Left lung (tissue), 10 donors: ENCODE results near the gene PARP8. TPM values are rescaled to one million over a fixed set of nuclear protein-coding genes. Genes with fewer than 3 reads are reported as not detected.

Source experiments
- ATAC-seq: fragments of 200-7000 bp; cut with Tn5 transposase; one replicate; pipeline ENCODE4 v1.9.1; 2020; ENCODE audit warnings: moderate library complexity
- DNase-seq, 4 donors: peaks; one replicate each; pipeline ENCODE4 v3.0.0-alpha.2; 2013 to 2020
- H3K27ac ChIP-seq, 2 donors: fragments of 200-600 bp; sonication (generic) in 1 of 2; one replicate each; pipeline versions ENCODE4 v1.5.0 to v1.8.0; 2020 to 2021
- H3K27me3 ChIP-seq, 2 donors: fragments of 200-600 bp; sonication (generic) in 1 of 2; one replicate each; pipeline versions ENCODE4 v1.5.0 to v1.8.0; 2020 to 2021
- H3K36me3 ChIP-seq, 2 donors: fragments of 200-600 bp; sonication (generic) in 1 of 2; one replicate each; pipeline versions ENCODE4 v1.5.0 to v1.8.0; 2020 to 2021
- H3K4me1 ChIP-seq, 2 donors: fragments of 200-600 bp; one replicate each; pipeline ENCODE4 v1.8.0; 2021
- H3K4me3 ChIP-seq, 2 donors: fragments of 200-600 bp; sonication (generic) in 1 of 2; one replicate each; pipeline versions ENCODE4 v1.5.0 to v1.8.0; 2020 to 2021; ENCODE audit warnings: mild to moderate bottlenecking in 1 of 2
- H3K9me3 ChIP-seq, 2 donors: fragments of 200-600 bp; sonication (generic) in 1 of 2; one replicate each; pipeline versions ENCODE4 v1.5.0 to v1.8.0; 2020 to 2021
- CTCF ChIP-seq, 2 donors: fragments of 200-600 bp; sonication (generic) in 1 of 2; IDR thresholded peaks; one replicate each; pipeline versions ENCODE4 v1.5.0 to v1.8.0; 2021; ENCODE audit warnings: antibody characterized with exemption in 2 of 2
- intact Hi-C, 2 donors: fragments of 100-400 bp; cut with DNase I; formaldehyde crosslinking; loops; one replicate each; pipeline versions ENCODE4 v1.11.2 to v1.14.2; 2022
- polyA plus RNA-seq, 6 donors: library from polyadenylated mRNA; unstranded; fragments of 120-200 nt; gene quantifications; one replicate each; pipeline ENCODE4 v1.2.1, GENCODE V29; 2013; ENCODE audit not compliant: insufficient read length in 6 of 6
- total RNA-seq, 2 donors: library from RNA; stranded (reverse); fragmentation: NEBNext Ultra II Directional; extraction: Animal tissue kit (Norgen Biotek cat#: 25700); gene quantifications; one replicate each; pipeline ENCODE4 v1.2.1, GENCODE V29; 2021
- donor health status: DM: no; HTN: yes; CAD: no.
- donor health status: DM: no; HTN: no; CAD: no.

PARP8 gene
- total and polyA plus RNA-seq, 8 donors: 19.1 to 41.3 (median 22.0) TPM

GRCh38 chr5:50697739-50698138, 31.3 kb downstream of the PARP8 start:
- no peaks in the 10 kb centered on the region for H3K9me3 ChIP-seq
- DNase-seq (no peak), ATAC-seq (no peak)
- intact Hi-C loops: no loop called here
- H3K4me1 ChIP-seq: peaks cover 0 to 25% of the 10 kb centered on the region in 2 donors
- H3K27ac ChIP-seq: no peak overlapping the region
- H3K4me3 ChIP-seq: no peak overlapping the region
- TF ChIP-seq CTCF (IDR thresholded peaks at IDR 0.05): no peak
- no peaks in the 10 kb centered on the region for H3K27me3 ChIP-seq
- H3K36me3 ChIP-seq: no peaks in the 10 kb centered on the region

DNA sequence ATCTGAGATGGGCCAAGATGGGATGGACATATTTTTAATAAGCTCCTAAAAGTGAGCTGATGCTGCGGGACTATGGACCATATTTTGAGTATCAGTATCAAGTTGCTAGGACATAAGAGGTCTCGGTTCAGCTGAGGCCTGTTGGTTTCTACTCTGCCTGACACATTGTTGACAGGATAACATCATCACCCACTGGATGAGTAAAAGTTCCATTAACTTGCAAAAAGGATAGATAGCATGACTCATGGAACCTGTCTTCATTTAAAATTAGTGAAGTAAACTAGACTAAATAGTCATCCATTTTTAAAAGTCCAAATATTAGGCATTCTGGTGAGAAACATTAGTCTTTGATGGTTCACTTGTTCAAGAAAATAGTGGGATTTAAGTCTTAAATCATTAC, 33.3 kb downstream of the PARP8 start:
- DNase-seq: no peak
- Histone ChIP-seq H3K27ac (no peak overlapping the region), H3K27me3 (no peaks in the 10 kb centered on the region), H3K36me3 (no peaks in the 10 kb centered on the region), H3K4me1 (peaks cover 0 to 19% of the 10 kb centered on the region in 2 donors), H3K4me3 (no peak overlapping the region), H3K9me3 (no peaks in the 10 kb centered on the region)
- no peak for ATAC-seq
- no peak for TF ChIP-seq CTCF (IDR thresholded peaks at IDR 0.05)
- intact Hi-C loops: no loop called here

GRCh38 chr5:50700706-50701105, 34.3 kb downstream of the PARP8 start:
- H3K4me1 ChIP-seq: peaks cover 0 to 21% of the 10 kb centered on the region in 2 donors
- ATAC-seq (no peak), DNase-seq (no peak)
- H3K36me3 ChIP-seq: no peaks in the 10 kb centered on the region
- no peaks in the 10 kb centered on the region for H3K9me3 ChIP-seq
- TF ChIP-seq CTCF (IDR thresholded peaks at IDR 0.05): no peak
- H3K27me3 ChIP-seq: no peaks in the 10 kb centered on the region
- no peak overlapping the region for H3K27ac ChIP-seq
- intact Hi-C loops: no loop called here
- no peak overlapping the region for H3K4me3 ChIP-seq

DNA sequence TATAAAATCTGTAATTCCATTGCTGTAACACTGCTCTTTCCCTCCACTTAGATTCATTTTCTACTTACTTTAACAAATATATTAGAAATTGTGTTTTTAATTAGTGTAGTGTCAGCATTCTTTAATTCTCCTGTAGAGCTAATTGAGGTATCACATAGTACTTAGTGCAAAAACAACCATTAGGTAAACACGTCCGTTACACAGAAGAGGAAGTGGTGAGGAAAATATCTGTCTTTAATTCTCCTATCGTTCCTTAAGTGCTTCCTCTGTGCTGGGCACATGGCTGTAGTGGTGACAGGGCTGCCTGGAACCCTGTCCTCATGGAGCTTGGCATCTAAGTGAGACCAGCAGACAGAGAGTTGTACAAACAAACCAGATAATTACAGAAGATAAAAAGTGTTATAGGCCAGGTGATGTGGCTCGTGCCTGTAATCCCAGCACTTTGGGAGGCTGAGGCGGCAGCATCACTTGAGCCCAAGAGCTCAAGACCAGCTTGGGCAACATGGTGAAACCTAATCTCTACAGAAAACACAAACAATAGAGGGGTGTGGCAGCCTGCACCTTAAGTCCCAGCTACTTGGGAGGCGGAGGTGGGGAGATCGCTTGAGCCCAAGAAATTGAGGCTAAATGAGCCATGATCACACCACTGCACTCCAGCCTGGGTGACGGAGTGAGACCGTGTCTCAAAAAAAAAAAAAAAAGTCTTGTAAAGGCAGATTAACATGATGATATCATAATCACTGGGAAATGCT, 36.4 kb downstream of the PARP8 start:
- H3K9me3 ChIP-seq: no peaks in the 10 kb centered on the region
- intact Hi-C loops: no loop called here
- no peak overlapping the region for H3K27ac ChIP-seq
- DNase-seq (peak in 1 of 4 donors; percentile 22), ATAC-seq (no peak)
- H3K4me3 ChIP-seq: no peak overlapping the region
- TF ChIP-seq CTCF (IDR thresholded peaks at IDR 0.05): no peak
- no peaks in the 10 kb centered on the region for H3K36me3 ChIP-seq
- no peaks in the 10 kb centered on the region for H3K27me3 ChIP-seq
- H3K4me1 ChIP-seq: peaks cover 0 to 21% of the 10 kb centered on the region in 2 donors

DNA sequence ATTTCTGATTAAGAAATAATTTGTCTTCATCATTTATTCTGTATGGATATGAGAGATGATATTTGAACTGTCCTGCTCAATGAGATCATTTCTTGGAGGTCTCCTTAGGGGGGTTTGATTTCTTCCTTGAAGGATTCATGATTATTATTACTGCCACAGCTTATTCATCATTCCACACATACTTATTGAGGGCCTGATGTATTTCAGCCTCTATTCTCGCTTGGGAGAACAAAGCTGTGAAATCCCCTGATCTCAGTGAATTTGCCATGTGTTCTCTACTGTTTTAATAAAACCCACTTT, 36.9 kb downstream of the PARP8 start:
- no peaks in the 10 kb centered on the region for H3K27me3 ChIP-seq
- no peak overlapping the region for H3K4me3 ChIP-seq
- no peak overlapping the region for H3K27ac ChIP-seq
- no peak for TF ChIP-seq CTCF (IDR thresholded peaks at IDR 0.05)
- no peaks in the 10 kb centered on the region for H3K36me3 ChIP-seq
- peaks cover 0 to 26% of the 10 kb centered on the region in 2 donors for H3K4me1 ChIP-seq
- no peak for DNase-seq
- no peaks in the 10 kb centered on the region for H3K9me3 ChIP-seq
- no peak for ATAC-seq
- intact Hi-C loops: no loop called here
